Karpas-422 (cell line): ENCODE results near the gene LAIR1. TPM values are rescaled to one million over a fixed set of nuclear protein-coding genes. Genes with fewer than 3 reads are reported as not detected.
"Not testable (repeated sequence)": the region's sequence is repeated elsewhere in the genome, so short reads cannot be mapped to it uniquely, and the experiment has no call there.

ENCODE experiments used
- DNase-seq: peaks from one replicate; pipeline ENCODE4 v3.0.0-alpha.2; 2015
- H2AFZ ChIP-seq: fragments of 200-600 bp; sonication (generic); 2 replicates; pipeline ENCODE4 v1.6.1; 2014; ENCODE audit warnings: antibody characterized with exemption, low read length, mixed read lengths
- H3K27ac ChIP-seq: fragments of 200-600 bp; sonication (generic); 2 replicates; pipeline ENCODE4 v1.5.1; 2014; ENCODE audit warnings: mild to moderate bottlenecking, low read length, moderate library complexity
- H3K27me3 ChIP-seq: fragments of 200-600 bp; sonication (generic); 2 replicates; pipeline ENCODE4 v1.6.1; 2014; ENCODE audit warnings: low read length, mixed read lengths
- H3K36me3 ChIP-seq: fragments of 200-600 bp; sonication (generic); 2 replicates; pipeline ENCODE4 v1.6.1; 2014; ENCODE audit warnings: low read length, mixed read lengths; ENCODE audit not compliant: insufficient read depth
- H3K4me1 ChIP-seq: fragments of 200-600 bp; sonication (generic); 2 replicates; pipeline ENCODE4 v1.6.1; 2014; ENCODE audit warnings: mild to moderate bottlenecking, low read length, mixed read lengths
- H3K4me2 ChIP-seq: fragments of 200-600 bp; sonication (generic); 2 replicates; pipeline ENCODE4 v1.6.1; 2014; ENCODE audit warnings: low read length, low read depth, mild to moderate bottlenecking; ENCODE audit not compliant: poor library complexity, severe bottlenecking
- H3K4me3 ChIP-seq: fragments of 200-600 bp; sonication (generic); 2 replicates; pipeline ENCODE4 v1.5.1; 2014; ENCODE audit warnings: mild to moderate bottlenecking, antibody characterized with exemption, low read length, mixed read lengths
- H3K79me2 ChIP-seq: fragments of 200-600 bp; sonication (generic); 2 replicates; pipeline ENCODE4 v1.6.1; 2014; ENCODE audit warnings: mild to moderate bottlenecking, low read length, mixed read lengths
- H3K9ac ChIP-seq: fragments of 200-600 bp; sonication (generic); 2 replicates; pipeline ENCODE4 v1.6.0; 2014; ENCODE audit warnings: low read length
- H3K9me2 ChIP-seq: fragments of 200-600 bp; sonication (generic), shearing (Covaris generic); replicated peaks from 2 replicates; pipeline ENCODE4 v1.6.0; 2014; ENCODE audit warnings: mild to moderate bottlenecking, low read length, moderate library complexity; ENCODE audit not compliant: insufficient read depth
- H3K9me3 ChIP-seq: fragments of 300-700, 200-600 bp; sonication (generic); 2 replicates; pipeline ENCODE4 v1.6.1; 2014; ENCODE audit warnings: low read length, mixed read lengths
- H4K20me1 ChIP-seq: fragments of 200-600 bp; sonication (generic); 2 replicates; pipeline ENCODE4 v1.6.1; 2014; ENCODE audit warnings: mild to moderate bottlenecking, antibody characterized with exemption, low read length, low read depth; ENCODE audit not compliant: insufficient read depth
- total RNA-seq: library from RNA; depleted of rRNA; stranded (reverse); fragments of >200 nt; shearing (Covaris generic); gene quantifications from 2 replicates; pipeline ENCODE4 v1.2.3, GENCODE V29; 2014; ENCODE audit warnings: low replicate concordance

The LAIR1 gene
- total RNA-seq, 1 experiment from 2014 or later, result 0.15 TPM

DNA sequence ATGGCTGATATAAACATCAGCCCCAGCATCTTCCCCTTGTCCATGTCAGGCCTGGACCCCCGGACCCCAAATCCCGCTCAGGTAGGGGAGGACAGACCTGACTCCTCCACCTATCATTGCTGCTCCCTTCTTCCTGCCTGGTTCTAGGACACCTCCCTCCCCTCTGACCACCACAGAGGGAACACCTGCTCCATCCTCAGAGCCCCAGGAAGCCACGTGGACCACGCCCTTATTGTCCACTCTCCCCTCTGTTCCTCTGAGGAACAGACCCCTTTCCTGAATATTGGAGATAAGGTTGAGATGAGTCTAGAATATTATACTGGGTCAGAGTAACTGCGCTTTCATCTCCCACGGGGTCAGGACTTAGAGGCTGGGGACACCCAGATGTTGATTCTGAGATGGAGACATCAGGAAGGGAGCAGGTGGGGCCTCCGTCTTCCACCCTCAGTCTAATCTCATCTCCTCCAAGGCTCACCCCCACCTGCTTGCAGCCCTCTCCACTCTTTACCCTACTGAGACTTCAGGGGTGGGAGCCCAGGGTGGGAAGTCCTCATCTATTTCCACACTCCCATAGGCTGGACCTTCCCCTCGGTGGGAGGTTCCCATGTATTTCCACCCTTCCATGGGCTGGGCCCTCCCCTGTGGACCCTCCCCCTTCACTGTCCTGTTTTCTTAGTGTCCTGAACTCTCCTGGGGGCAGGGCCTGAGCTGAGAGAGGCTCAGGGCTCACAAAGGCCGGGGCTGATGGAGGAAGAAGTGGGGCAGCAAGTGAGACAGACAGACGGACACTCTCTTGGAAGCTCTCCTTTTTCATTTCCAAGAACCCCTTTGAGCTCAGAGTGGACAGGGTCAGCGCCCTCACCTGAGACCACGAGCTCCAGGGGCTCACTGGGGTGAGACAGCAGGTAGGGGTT is 28.5 kb downstream of the LAIR1 start:
- no peaks in the 10 kb centered on the region for H3K79me2 ChIP-seq
- peaks cover 21% of the 10 kb centered on the region for H3K4me1 ChIP-seq
- no peak overlapping the region for H3K4me3 ChIP-seq
- no peak overlapping the region for H3K4me2 ChIP-seq
- H3K27me3 ChIP-seq, result 0 out of 2 replicates have a peak, but pooled peaks cover 2% of the 10 kb centered on the region
- no peak overlapping the region for H2AFZ ChIP-seq
- peak; percentile 40 for DNase-seq
- H3K27ac ChIP-seq, result no peak overlapping the region
- H3K9ac ChIP-seq, result no peak overlapping the region
- H3K9me2 ChIP-seq, result no peaks in the 10 kb centered on the region
- H4K20me1 ChIP-seq, result no peaks in the 10 kb centered on the region
- H3K36me3 ChIP-seq, result no peaks in the 10 kb centered on the region
- no peaks in the 10 kb centered on the region for H3K9me3 ChIP-seq

DNA sequence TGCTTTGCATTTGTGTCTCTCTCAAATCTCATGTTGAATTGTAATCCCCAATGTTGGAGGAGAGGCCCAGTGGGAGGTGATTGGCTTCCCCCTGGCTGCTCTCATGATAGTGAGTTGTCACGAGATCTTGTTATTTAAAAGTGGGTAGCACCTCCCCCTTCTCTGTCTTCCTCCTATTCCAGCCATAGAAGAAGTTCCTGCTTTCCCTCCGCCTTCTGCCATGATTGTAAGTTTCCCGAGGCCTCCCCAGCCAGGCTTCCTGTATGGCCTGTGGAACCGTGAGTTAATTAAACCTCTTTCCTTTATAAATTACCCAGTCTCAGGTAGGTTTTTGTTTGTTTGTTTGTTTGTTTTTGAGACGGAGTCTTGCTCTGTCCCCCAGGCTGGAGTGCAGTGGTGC is 29.6 kb downstream of the LAIR1 start:
- H3K27ac ChIP-seq, result no peak overlapping the region
- H3K9ac ChIP-seq, result no peak overlapping the region
- no peaks in the 10 kb centered on the region for H3K9me3 ChIP-seq
- no peak overlapping the region for H2AFZ ChIP-seq
- H3K79me2 ChIP-seq, result no peaks in the 10 kb centered on the region
- no peak overlapping the region for H3K4me2 ChIP-seq
- no peak overlapping the region for H3K4me3 ChIP-seq
- peaks cover 14% of the 10 kb centered on the region for H3K4me1 ChIP-seq
- 0 out of 2 replicates have a peak, but pooled peaks cover 2% of the 10 kb centered on the region for H3K27me3 ChIP-seq
- DNase-seq, result peak; percentile 42
- H3K9me2 ChIP-seq, result no peaks in the 10 kb centered on the region
- no peaks in the 10 kb centered on the region for H3K36me3 ChIP-seq
- H4K20me1 ChIP-seq, result no peaks in the 10 kb centered on the region

DNA sequence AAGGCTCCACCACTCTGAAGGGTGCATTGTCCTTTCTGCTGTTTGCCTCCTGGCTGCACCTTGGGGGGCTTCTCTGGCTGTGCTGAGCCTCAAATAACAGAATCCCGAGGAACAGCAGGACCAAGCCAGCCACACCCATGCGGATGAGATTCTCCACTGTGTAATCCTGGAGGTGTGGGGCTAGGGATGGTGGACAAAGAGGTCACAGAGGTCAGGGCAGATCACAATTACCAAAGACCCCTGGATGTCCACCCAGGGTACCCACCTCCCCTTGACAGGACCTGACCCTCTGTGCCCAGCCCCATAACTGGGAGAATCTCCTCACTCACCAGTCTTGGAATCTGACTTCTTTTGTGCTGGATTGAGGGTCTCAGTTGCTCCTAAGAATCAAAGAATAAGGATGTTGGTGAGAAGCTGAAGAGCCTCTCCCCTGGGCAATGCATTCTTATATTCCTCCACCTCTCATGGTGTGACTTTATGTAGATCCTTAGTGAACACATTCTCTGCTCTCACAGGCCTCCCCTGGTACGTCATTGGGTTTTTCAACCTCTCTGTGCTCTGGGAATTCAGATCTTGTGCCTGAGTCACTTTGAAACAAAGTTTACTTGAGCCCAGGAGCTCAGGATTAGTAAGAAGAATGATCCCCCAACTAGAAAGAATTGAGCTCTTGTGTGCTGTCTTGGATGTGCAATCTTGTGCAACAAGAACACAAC is 31.0 kb downstream of the LAIR1 start:
- no peak overlapping the region for H2AFZ ChIP-seq
- no peaks in the 10 kb centered on the region for H3K36me3 ChIP-seq
- H3K4me3 ChIP-seq, result no peak overlapping the region
- peak; percentile 41 for DNase-seq
- H3K9me2 ChIP-seq, result no peaks in the 10 kb centered on the region
- no peaks in the 10 kb centered on the region for H4K20me1 ChIP-seq
- 0 out of 2 replicates have a peak, but pooled peaks cover 2% of the 10 kb centered on the region for H3K27me3 ChIP-seq
- no peak overlapping the region for H3K27ac ChIP-seq
- no peak overlapping the region for H3K4me2 ChIP-seq
- H3K9me3 ChIP-seq, result no peaks in the 10 kb centered on the region
- no peaks in the 10 kb centered on the region for H3K79me2 ChIP-seq
- H3K4me1 ChIP-seq, result peaks cover under 1% of the 10 kb centered on the region
- H3K9ac ChIP-seq, result no peak overlapping the region

DNA sequence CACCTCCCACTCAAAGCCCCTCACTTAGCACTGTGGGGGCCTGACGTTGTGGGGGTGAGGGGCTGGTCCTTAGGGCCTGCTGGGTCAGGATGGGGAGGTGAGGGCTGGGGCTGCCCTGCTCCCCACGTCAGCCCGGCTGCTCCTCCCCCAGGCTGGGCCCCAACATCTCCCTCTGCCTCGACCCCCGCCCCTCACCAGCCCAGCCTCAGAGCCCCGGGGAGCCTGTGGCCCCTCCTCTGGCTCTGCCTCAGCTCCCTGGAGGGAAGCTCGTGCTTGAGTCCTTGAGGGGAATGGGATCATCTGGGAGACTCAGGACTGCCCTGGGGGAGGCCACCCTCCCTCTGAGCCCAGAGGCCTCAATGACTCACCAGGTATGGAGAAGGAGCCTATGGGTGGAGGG is 32.6 kb downstream of the LAIR1 start:
- no peaks in the 10 kb centered on the region for H3K36me3 ChIP-seq
- H3K27ac ChIP-seq, result no peak overlapping the region
- H3K4me2 ChIP-seq, result no peak overlapping the region
- H4K20me1 ChIP-seq, result no peaks in the 10 kb centered on the region
- no peak for DNase-seq
- no peaks in the 10 kb centered on the region for H3K4me1 ChIP-seq
- no peaks in the 10 kb centered on the region for H3K9me3 ChIP-seq
- H3K27me3 ChIP-seq, result 0 out of 2 replicates have a peak, but pooled peaks cover 2% of the 10 kb centered on the region
- H3K4me3 ChIP-seq, result no peak overlapping the region
- H2AFZ ChIP-seq, result no peak overlapping the region
- H3K9me2 ChIP-seq, result no peaks in the 10 kb centered on the region
- no peaks in the 10 kb centered on the region for H3K79me2 ChIP-seq
- no peak overlapping the region for H3K9ac ChIP-seq

DNA sequence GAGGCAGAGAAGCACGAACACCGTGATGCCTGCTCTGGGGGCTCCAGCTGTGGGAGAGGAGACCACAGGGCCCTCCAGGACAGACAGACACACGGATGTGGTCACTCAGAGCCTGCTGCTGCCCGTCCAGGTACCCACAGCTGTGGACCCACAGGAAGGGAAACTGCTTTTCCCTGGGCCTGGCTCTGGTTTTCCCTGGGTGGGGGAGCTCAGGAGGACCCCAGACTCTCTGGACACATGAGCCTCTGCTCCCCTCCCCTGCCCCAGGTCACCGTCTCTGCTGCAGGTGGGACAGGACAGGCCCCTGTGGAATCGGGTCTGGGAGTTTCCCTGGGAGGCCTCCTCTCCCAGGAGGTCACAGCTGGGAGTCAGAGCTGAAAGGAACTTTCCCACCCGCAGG is 33.1 kb downstream of the LAIR1 start:
- no peak overlapping the region for H3K4me2 ChIP-seq
- H3K9me2 ChIP-seq, result no peaks in the 10 kb centered on the region
- no peak overlapping the region for H3K27ac ChIP-seq
- H3K9ac ChIP-seq, result no peak overlapping the region
- no peaks in the 10 kb centered on the region for H3K79me2 ChIP-seq
- no peak for DNase-seq
- H3K27me3 ChIP-seq, result 0 out of 2 replicates have a peak, but pooled peaks cover 2% of the 10 kb centered on the region
- H3K36me3 ChIP-seq, result no peaks in the 10 kb centered on the region
- H3K9me3 ChIP-seq, result no peaks in the 10 kb centered on the region
- no peaks in the 10 kb centered on the region for H4K20me1 ChIP-seq
- H3K4me3 ChIP-seq, result no peak overlapping the region
- H2AFZ ChIP-seq, result no peak overlapping the region
- no peaks in the 10 kb centered on the region for H3K4me1 ChIP-seq

DNA sequence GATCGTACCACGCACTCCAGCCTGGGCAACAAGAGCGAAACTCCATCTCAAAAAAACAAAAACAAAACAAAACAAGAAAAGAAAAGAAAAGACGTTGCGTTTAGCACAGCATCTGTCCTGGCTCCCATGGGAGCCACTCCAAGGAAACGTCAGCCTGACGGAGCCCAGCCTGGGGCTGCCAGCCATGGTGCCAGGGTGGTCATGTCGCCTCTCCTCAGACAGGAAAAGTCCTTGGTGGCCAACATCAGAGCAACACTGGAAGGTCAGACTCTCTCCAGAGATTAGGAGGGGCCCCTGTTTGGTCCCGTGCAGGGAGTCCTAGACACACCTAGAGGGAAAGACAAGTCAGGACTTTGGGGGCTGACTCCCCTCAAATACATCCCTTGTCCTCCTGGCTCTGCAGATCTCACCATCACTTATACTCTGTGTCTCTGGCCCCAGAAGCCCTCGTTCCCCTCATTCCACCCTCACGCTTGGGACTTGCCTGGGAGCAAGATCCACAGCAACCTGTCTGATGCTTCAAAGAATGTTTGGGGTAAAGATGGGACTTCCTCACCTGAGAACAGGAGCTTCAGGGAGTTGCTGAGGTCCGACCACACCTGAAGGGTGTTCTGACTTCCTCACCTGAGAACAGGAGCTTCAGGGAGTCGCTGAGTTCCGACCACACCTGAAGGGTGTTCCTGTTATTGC is 35.1 kb downstream of the LAIR1 start:
- Histone ChIP-seq H3K4me2 (no peak overlapping the region), H3K9ac (no peak overlapping the region), H3K27ac (no peak overlapping the region)

DNA sequence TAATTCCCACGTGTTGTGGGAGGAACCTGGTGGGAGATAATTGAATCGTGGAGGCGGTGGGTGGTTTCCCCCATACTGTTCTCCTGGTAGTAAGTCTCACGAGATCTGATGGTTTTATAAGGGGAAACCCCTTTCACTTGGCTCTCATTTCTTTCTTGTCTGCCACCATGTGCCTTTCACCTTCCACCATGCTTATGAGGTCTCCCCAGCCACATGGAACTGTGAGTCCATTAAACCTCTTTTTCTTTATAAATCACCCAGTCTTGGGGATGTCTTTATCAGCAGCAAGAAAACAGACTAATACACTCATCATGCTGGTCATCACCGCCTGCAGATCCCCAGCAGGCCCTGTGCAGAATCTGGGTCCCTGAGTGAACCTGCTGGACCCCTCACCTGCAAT is 36.0 kb downstream of the LAIR1 start:
- not testable (repeated sequence) for H3K9me2 ChIP-seq, H3K79me2 ChIP-seq, H3K9ac ChIP-seq, DNase-seq, H4K20me1 ChIP-seq, H3K9me3 ChIP-seq, H3K4me2 ChIP-seq, H3K36me3 ChIP-seq, H3K27ac ChIP-seq, H2AFZ ChIP-seq, H3K4me3 ChIP-seq, H3K27me3 ChIP-seq, H3K4me1 ChIP-seq

More for the DNA sequence above, 35.1 kb downstream of the LAIR1 start:
- no peaks in the 10 kb centered on the region for H3K36me3 ChIP-seq
- H3K4me3 ChIP-seq, result no peak overlapping the region
- no peaks in the 10 kb centered on the region for H3K9me2 ChIP-seq
- DNase-seq, result no peak
- no peaks in the 10 kb centered on the region for H3K4me1 ChIP-seq
- 0 out of 2 replicates have a peak, but pooled peaks cover 2% of the 10 kb centered on the region for H3K27me3 ChIP-seq
- no peak overlapping the region for H2AFZ ChIP-seq
- no peaks in the 10 kb centered on the region for H3K9me3 ChIP-seq
- no peaks in the 10 kb centered on the region for H3K79me2 ChIP-seq
- no peaks in the 10 kb centered on the region for H4K20me1 ChIP-seq

DNA sequence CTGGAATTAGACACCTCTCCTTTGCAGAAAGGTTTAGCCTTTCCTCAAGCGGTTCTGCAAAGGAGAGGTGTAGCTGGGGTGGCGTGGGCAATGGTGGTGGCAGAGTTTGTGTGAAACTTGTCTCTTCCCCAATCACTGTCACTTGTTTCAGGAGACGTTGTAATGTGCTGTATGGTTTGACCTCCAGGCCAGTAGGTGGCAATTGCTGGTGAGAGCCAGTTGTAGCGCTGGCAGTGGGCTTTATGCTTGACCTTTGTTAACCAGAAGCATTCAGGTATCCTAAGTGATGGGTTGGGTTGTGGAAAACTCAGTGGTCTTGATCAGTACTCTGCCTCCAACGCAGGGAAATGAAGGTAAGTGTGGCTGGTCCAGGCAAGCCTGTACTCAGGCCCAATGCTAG is 39.1 kb downstream of the LAIR1 start:
- H3K27me3 ChIP-seq, result no peaks in the 10 kb centered on the region
- no peaks in the 10 kb centered on the region for H4K20me1 ChIP-seq
- no peaks in the 10 kb centered on the region for H3K4me1 ChIP-seq
- H3K4me2 ChIP-seq, result no peak overlapping the region
- H3K79me2 ChIP-seq, result no peaks in the 10 kb centered on the region
- H3K9ac ChIP-seq, result no peak overlapping the region
- H3K27ac ChIP-seq, result no peak overlapping the region
- no peak overlapping the region for H2AFZ ChIP-seq
- no peak overlapping the region for H3K4me3 ChIP-seq
- DNase-seq, result no peak
- H3K36me3 ChIP-seq, result no peaks in the 10 kb centered on the region
- no peaks in the 10 kb centered on the region for H3K9me3 ChIP-seq
- no peaks in the 10 kb centered on the region for H3K9me2 ChIP-seq
